NOMO-1 treated with dmso at 0.1 percent for 144 hours (cell line): ENCODE measurements around the gene PIAS2.
"Not testable (repeated sequence)": the region's sequence is repeated elsewhere in the genome, so short reads cannot be mapped to it uniquely, and the experiment has no call there.

ENCODE experiments used
- DNase-seq: peaks from one replicate; lab custom pipeline; 2025; ENCODE audit not compliant: unreplicated experiment; lab: John Stamatoyannopoulos, UW

Gene PIAS2, protein sequence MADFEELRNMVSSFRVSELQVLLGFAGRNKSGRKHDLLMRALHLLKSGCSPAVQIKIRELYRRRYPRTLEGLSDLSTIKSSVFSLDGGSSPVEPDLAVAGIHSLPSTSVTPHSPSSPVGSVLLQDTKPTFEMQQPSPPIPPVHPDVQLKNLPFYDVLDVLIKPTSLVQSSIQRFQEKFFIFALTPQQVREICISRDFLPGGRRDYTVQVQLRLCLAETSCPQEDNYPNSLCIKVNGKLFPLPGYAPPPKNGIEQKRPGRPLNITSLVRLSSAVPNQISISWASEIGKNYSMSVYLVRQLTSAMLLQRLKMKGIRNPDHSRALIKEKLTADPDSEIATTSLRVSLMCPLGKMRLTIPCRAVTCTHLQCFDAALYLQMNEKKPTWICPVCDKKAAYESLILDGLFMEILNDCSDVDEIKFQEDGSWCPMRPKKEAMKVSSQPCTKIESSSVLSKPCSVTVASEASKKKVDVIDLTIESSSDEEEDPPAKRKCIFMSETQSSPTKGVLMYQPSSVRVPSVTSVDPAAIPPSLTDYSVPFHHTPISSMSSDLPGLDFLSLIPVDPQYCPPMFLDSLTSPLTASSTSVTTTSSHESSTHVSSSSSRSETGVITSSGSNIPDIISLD

DNA sequence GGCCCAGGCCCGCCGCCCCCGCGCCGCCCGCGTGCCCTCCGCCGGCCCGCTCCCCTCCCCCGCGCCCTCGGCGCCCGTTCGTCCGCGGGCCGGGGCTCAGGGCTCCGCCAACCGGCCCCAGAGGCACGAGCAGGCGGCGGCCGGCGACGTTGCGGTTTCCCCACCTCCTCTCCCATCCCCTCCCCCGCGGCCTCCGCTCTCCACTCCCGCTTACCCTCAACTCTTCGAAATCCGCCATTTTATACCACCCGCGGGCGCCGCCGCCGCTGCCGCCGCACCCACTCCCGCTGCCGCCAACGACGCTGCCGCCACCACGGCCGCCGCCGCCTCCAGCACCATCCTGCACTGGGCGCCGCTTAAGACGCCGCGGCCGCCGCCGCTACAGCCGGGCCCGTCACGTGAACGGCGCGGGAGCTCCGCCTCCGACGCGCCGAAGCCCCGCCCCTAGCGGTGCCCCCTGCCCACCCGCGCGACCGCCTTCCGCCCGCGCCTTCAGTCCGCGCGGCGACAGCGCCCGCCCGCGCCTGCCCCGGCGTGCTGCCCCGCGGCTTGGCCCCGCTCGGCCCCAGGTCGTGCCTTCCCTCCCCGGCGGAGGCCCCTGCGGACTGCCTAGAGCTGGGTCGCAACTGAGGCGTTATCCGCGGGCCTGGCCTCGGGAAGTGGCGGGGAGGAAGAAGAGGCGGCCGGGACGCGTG lies at the start of gene PIAS2, which contains the start of gene KATNAL2:
Gene PIAS2, minus strand, starts transcription at position 400 of the 695 bp plus-strand sequence. Its CDS starts 162 bp downstream, at position 238.
Gene KATNAL2, plus strand, starts transcription at position 495 of the 695 bp plus-strand sequence. CDS start 29,271 bp downstream, outside the sequence.
- peak; percentile 73 for DNase-seq

DNA sequence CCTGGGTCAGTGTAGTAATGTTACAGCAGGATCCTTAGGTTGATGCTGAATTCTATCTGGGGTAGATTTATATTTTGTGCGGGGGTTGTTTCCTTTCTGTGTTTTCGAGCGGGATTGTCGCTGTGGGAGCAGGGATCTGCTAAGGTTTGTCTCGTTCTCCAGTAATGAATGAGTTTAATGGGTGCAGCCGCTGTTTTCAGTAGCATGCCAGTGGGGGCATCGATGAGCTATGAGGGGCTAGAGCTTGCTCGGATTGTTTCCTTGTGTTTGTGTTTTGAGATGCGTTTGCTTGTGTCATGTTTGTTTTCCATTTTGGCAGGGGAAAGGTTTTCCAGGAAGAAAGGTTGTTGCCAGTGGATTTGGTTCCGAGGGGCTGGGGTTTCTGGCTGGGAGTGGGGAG lies 49.0 kb upstream of the PIAS2 start:
- DNase-seq, result not testable (repeated sequence)

DNA sequence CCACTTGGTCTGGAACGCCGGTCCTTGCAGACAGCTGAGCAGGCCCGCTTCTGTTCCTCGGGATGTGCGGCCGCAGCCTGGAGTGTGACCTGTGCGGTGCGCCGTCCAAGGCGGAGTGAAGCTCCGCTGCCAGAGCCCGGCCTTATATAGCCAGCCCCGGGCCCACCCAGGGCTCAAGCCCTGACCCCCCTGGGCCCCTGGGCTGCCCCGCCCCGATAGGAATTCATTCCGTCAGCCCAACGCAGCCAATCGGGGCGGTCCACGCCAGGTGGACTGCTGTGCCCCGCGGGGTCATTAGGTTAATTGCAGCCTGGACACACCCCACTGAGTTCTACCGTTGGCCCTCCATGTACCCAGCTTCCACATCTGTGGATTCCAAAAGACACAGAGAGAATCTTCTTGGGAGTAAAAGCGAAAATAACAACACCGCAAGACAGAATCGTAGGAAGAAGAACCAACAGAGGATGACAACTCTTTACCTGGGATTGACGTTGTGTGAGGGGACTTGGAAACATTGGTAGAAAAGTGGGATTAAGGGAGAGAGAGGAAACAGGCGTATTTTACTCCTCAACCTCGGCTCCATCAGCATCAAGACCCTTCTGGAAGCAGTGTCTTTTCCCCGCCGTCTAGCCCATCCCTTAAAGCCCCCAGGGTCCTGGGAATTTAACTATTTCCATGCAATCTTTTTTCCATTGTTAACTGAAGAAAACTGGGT lies 47.4 kb upstream of the PIAS2 start:
- not testable (repeated sequence) for DNase-seq

DNA sequence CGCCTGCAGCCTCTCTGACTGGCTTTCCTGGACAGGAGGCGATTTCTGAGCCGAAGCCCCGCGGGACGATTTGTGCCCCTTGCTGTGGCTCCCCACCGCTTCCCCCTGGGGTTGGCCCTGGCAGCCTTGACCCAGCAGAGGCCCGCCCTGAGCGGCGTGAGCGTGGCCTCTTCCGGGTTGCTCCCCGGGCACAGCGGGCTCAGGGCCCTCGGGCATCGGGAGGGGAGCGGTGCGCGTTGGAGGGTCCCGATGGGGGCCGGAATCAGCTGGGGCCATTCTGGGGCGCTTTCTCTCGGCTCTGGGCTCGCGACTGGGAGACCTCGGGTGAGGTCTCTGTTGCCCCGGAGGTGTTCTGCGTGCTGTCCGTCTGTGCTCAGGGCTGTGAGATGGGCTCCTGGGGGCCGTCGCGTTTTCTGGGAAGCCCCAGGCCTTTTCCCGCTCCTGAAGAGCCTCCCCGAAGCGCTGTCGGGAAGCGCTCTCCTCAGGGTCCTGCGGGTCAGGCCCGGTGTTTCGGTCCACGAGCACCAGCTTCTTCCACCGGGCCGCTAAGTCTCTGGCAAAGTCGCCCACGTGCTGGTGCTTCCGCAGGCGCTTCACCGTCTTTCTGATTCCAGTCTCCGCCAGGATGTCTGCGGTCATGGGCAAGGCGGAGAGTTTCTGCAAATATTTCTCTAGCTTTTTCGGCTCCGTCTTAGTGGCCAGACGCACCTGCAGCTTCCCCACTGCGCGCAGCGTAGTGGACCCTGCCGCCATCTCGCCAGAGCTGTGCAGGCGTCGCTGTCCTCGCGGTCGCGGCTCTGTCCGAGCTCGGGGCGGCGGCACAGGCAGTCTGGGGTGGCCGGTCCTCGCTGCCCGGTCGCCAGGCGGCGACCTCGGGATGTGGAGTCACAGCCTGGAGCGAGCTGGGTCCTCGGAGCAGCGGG lies 46.6 kb upstream of the PIAS2 start:
- DNase-seq, result not testable (repeated sequence)

DNA sequence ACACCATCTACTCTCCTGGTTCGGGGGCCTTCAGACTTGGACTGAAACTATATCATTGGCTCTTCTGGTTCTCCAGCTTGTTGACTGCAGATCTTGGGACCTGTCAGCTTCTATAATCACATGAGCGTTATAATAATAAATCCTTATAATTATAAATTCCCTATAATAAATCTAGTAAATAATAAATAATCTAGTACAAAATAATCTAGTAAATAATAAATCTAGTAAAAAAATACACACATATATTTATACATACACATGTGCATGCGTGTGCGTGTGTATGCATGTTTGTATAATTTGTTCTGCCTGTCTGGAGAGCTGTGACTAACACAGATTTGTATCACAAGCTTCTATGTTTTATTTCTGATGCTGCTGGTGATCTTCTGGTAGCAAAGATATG lies 40.9 kb upstream of the PIAS2 start:
- DNase-seq, result no peak

DNA sequence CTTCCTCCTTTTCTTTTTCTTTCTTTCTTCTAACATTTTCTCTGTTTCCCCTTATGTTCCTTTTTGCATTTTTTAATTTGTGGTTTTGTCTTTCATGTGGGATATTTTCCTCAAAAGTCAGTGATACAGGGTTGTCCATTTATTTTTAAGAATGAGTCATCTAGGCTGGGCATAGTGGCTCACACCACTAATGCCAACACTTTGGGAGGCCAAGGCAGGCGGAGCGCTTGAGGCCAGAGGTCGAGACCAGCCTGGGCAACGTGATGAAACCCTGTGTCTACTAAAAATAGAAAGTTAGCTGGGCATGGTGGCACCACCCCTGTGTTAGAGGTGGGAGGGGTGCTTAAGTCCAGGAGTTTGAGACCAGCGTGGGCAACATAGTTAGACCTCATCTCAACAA lies 35.9 kb upstream of the PIAS2 start:
- DNase-seq, result no peak

DNA sequence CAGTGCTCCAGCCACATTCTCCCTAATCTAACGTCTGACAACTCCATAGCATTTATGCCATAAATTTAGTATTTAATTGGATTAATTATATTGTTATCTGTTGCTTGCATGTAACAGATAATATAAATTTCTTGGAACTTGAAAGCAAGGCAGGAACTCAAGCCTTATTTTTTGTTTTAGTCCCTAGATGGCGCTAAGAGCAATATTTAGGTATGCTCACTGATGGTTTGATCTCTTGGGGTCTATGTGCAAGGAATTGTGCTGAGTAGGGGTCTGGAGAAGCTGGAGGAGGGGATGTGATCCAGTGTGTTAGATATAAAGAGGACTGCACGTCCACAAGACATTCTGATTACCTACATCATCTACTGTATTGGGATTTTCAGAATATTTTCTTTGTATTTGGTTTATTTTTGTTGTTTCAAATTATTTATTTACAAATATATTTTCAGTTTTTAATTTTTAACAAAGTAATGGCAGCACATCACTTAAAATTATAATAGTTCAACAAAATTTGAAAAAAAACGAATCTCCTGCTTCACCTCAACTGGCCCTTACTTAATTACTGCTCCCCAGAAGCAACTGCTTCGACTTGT lies 32.9 kb upstream of the PIAS2 start:
- no peak for DNase-seq

DNA sequence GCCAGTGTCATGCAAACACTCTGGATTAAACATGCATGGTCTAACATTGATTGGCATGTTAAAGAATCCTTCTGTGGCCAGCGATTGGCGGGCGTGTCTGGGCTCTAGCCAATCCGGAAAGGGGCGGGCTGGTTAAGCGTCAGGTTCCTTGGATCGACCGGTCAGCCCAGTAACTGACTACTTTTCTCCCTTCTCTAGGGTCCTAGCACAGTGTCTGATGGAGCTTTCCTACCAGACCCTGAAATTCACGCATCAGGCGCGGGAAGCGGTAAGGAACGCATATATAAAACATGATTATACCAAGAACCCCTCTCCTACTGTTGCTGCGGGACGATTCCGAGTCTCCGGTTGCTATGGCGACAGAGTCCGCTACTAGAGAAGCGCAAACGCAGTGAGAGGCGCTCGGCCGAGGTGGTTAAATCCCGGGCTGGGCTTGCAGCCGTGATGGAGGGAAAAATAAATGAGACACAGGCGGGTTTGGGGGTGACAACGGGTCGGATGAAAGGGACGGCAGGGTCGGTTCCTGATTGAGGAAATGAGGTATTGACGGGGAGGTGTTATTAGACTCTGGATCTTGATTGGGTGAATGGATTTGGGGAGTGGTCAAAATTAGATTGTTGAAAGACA lies 29.5 kb upstream of the PIAS2 start:
- no peak for DNase-seq

DNA sequence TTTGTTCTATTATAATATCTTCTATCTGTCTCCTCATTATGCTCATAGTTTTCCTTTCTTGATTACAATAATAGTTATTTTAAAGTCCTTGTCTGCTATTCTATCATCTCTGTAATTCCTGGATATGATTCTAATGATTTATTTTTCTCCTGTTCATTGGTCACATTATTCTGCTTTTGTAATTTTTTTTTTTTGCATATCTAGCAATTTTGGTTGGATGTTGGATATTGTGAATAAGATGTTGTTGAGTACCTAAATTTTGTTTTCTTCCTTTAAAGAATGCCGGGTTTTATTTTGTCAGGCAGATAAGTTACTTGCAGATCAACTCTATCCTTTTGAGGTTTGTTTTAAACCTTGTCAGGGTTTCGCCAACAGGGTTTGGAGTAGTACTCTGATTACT lies 25.3 kb upstream of the PIAS2 start:
- no peak for DNase-seq

DNA sequence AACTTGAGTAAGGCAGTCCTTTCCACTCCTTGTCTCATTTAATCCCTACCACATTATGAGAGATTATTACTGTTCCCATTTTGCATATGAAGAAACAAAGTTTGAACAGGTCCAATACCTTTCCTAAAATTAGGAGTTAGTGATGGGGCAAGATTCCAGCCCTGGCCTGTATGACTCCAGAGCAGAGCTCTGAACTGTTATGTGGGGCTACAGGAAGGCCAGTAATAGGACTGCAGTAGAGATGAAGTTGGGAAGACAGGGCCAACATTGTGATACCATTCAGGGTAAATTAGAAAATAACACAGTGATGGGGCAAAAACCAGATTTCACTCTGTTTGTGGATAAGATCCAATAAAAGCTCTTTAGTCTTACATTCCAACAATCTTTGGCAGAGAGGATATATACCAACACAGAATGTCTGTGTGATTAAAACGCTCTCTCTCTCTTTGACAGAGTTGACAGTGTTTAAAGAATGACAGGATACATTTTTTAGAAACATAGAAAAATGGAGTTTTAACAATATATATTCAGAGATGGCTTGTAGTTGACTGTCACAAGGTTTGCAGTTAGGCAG lies 22.8 kb upstream of the PIAS2 start:
- DNase-seq, result no peak

DNA sequence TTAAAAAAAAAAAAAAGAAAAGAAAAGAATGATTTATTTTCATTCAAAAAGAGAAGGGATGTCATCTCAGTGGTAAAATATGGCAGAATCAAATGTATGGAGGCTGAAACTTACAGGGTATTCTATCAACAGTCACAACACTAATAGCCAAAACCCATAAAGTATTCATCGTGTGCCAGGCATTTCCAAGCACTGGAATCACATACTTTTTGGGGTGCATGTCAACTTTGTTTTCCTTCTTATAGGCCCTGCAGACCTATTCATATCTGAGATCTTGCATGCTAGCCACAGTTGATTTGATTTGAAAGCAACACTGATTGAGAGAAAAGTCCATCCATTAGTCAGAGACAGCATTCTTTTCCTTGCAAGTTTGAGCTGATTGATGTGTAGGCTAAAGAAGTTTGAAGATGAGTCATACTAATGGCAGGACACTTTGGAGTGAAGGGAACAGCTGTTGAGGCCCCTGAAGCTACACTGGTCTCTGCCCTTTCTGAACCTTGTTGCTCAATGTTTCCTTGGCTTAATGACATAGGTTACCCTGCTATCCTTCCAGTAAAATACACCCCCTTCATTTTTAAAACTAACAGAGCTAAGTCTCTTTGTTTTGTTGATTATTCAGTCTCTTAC lies 22.1 kb upstream of the PIAS2 start:
- peak; percentile 19 for DNase-seq

DNA sequence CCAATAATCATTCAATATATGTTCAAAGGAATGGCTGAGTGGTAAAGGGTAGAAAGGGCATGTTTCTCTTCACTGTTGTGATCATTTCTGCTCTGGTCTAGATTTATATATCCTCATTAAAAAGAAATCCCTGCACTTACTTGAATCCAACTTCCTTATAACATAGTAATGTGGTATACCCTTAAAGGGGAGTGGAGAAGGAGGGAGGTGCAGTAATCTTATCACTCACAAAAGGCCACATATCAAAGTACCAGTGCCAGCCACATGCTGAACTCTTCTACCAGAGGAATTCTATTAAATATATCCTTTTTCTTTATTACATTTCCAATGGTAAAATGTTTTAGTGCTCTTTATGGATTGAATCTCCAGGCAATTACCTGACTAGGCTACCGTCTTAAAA lies 3.3 kb upstream of the PIAS2 start:
- no peak for DNase-seq

DNA sequence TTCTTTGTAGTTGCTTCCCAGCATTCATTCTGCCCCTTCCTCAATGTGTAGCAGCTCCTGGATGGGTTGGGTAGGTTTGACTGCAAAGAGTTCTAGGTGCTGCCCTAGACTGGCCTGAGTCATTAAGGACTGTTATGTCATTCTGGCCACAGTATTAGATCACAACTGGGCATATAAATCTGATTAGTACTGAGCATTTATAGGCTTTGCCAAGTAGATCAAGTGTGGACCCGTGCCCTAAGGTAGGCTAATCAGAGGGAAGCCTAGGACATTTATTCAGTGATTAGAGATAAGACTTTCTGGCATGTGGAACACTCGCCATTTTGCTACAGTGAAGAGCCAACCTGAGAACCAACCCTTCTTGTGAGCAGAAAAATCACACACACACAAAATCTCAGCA lies 2.8 kb upstream of the PIAS2 start:
- DNase-seq, result no peak

DNA sequence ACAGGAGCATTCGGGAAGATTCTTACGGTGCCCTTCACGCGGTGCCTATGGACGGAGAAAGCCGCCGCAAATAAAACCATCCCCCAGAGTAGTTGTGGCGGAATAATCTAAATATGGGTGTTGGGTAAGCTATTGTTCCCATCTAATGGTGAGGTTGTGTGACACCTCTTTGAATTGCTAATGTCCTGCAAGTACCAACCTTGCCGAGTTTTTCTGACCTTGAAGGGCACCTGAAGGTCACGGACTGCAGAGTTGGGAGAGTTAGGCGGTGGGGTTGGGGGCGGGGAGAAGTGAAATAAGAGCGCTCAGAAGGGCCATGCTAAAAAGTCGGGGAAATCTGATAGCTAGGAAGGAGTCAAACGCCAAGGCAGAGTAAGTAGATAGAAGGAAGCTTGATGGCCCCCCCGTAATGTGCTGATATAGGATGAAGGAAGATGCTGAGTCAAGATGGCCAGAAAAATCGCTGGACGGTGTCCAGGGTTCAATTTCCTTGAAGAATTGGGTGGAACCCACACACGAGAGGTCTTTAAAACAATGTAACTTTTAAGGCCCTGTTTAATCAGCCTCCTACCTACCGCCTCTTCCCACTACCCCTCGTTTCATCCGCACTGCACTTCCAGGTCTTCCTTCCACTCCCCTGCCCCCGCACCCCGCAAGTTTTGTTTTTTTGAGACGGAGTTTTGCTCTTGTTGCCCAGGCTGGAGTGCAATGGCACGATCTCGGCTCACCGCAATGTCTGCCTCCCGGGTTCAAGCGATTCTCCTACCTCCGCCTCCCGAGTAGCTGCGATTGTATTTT lies 695 bp upstream of the PIAS2 start:
- no peak for DNase-seq

DNA sequence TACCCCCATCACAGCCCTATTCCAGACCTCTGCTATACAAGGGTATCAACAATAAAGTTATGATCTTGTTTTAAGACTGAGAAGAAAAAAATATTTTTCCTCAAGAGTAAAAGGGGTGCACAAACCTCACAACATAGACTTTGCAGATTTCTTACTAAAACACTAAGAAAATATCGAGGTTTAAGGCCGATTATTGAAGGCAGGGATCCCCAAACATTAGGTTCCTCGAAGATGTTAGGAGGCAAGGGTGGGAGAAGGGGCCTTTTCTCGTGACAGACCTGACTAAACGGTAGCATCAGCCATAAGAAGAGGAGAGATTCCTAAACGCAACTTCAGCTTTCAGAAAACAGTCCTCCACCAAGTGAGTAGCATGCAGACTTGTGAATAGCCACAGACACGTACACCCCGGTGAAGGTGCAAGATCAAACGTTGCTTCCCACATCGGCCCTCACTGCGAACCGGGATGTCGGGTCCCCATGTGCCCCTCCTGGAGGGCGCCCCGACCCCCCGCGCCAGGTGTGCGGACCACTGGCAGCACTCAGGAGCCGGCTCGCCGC lies 678 bp downstream of the PIAS2 start:
- no peak for DNase-seq

DNA sequence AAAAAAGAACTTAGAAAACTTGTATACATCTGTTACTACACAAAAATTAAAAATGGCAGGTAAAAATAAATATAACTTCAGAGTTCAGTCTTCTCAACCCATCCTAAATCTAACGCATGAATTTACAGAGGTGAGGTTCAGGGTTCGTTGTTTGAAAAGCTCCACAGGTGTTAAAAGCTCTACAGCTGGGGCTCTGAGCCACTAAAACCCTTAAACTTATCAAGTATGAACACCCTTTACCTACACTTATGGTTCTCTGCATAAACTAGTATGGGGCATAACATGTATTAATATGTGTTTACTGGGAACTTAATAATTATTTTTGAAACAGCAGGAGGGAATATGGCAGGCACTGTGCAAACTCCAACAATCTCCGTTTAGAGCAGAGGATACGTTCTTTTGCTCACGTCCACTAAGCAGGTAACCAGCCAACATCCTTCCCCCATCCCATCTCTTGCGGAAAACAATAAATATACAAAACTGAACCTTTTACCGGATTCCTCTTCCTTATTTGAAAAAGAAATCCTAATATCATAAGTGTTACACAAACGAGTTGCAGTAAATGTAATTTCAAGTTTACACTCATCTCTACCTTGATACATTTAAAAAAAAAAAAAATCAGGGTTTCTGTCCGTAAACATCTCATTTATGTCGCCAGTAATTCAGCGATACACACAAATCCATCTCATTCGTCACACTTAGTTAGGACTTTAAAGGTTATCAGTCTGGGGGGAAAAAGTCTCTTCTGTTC lies 1.3 kb downstream of the PIAS2 start:
- no peak for DNase-seq

DNA sequence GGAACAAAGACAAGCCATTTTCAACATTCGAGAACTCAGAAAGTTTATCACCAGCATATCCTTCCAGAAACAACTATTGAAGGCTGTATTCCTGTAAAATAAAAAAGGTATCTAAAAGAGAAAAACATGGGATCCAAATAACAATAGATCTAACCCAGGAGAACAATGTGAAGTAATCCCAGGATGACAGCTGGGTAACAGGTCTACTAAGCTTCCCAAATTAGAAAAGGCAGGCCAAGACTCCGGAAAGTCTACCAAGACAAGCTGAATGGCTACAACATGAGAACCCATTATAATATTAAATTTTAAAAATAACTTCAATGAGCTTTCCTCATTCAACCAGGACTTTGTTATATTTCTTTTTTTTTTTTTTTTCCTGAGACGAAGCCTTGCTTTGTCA lies 6.5 kb downstream of the PIAS2 start:
- no peak for DNase-seq
